Activated CD8-positive, alpha-beta memory T cell treated with anti-CD3 and anti-CD28 coated beads, Interleukin-2, amount 10 ng/mL, durations not matched to agents 7 days and 5 days (primary cell): Measurements from ENCODE around the gene PARVB. TPM values are rescaled to one million over a fixed set of nuclear protein-coding genes. Genes with fewer than 3 reads are reported as not detected.

Source experiments
- ATAC-seq: fragments of 150-1000 bp; cut with Tn5 transposase; one replicate; pipeline ENCODE4 v1.10.0; 2021; ENCODE audit warnings: moderate library complexity
- CTCF ChIA-PET: fragments of 350-600 bp; sonication (Branson Sonifier 250); formaldehyde crosslinking; loops from one replicate; lab custom pipeline; 2021; ENCODE audit warnings: antibody characterized with exemption; lab: Charles Lee
- DNase-seq: peaks from one replicate; pipeline ENCODE4 v3.0.0-alpha.2; 2020
- H3K27ac Mint-ChIP-seq: one replicate; pipeline ENCODE4 v1.8.0; 2021; ENCODE audit warnings: mild to moderate bottlenecking, mixed read lengths
- H3K27me3 Mint-ChIP-seq: one replicate; pipeline ENCODE4 v1.8.0; 2021; ENCODE audit warnings: mixed read lengths
- H3K36me3 Mint-ChIP-seq: one replicate; pipeline ENCODE4 v1.8.0; 2021; ENCODE audit warnings: mild to moderate bottlenecking, mixed read lengths
- H3K4me1 Mint-ChIP-seq: one replicate; pipeline ENCODE4 v1.8.0; 2021; ENCODE audit warnings: mixed read lengths
- H3K4me3 Mint-ChIP-seq: one replicate; pipeline ENCODE4 v1.8.0; 2021; ENCODE audit warnings: mild to moderate bottlenecking, moderate library complexity, mixed read lengths
- H3K9me3 Mint-ChIP-seq: one replicate; pipeline ENCODE4 v1.8.0; 2022; ENCODE audit warnings: low read depth, mixed read lengths
- total RNA-seq, 2 experiments: library from RNA; stranded (reverse); gene quantifications; one replicate each; pipeline ENCODE4 v1.2.3, GENCODE V29; 2021

Gene PARVB
- total RNA-seq, 2 experiments from 2014 or later = 56.9 to 66.9 TPM

DNA sequence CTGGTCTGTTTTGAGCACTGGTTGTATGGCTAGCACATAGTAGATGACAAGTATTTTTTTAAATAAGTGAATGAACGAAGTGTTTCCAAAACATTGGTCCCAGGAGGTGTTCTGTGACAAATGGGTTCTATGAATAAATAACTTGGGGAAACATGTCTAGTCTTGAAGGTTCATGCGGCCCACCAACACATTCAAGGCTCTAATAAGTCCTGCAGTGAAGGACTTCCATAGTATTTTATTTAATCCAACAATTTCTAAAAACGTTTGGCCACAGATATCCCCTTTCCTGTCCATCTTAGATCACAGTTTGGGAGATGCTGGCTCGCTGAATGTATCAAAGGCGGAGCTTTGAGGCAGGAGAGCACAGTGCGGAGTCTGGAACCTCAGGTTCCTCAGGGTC is 179.1 kb downstream of the PARVB start:
- CTCF ChIA-PET = no interaction called here
- no peaks in the 10 kb centered on the region for H3K9me3 Mint-ChIP-seq
- H3K27me3 Mint-ChIP-seq = no peaks in the 10 kb centered on the region
- H3K4me3 Mint-ChIP-seq = no peak overlapping the region
- H3K27ac Mint-ChIP-seq = no peak overlapping the region
- ATAC-seq (no peak), DNase-seq (no peak)
- peaks cover 20% of the 10 kb centered on the region for H3K4me1 Mint-ChIP-seq
- peaks cover 20% of the 10 kb centered on the region for H3K36me3 Mint-ChIP-seq

DNA sequence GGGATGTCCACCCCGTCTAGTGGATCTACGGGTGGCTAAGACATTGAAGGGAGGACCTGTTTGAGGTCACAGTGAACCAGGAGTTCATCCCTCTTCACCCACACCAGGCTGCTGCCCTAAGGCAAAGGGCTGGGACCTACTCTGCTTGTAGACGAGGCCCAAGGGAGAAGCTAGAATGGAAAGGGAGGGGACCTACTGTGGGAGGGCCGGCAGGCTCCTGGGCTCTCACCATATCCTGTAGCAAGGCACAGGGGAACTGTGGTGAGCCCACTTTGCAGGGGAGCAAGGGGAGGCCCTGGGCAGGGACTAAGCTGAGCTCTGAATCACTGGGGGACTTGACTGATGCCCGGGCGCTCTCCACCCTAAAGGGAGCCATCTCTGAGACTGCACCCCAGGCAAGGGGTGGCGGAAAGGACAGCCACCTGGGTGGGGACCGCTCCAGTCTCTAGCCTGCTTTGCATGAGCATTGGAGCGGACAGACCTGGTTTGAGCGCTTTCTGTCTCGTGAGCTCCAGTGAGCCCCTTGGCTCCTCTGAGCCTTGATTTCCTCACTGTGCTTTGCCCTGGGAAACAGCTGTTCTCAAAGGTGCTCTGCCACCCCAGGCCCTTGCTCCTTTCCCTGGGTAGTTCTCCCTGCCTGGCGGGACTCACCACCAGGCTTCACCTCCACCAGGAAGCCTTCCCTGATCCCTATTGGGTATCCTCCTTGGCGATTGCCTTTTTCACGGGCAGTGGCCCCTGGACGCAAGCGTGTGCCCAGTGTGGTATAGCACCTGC is 180.8 kb downstream of the PARVB start:
- Mint-ChIP-seq H3K4me3 (no peak overlapping the region), H3K9me3 (no peaks in the 10 kb centered on the region), H3K27me3 (no peaks in the 10 kb centered on the region), H3K4me1 (peaks cover 20% of the 10 kb centered on the region), H3K36me3 (peaks cover 20% of the 10 kb centered on the region), H3K27ac (no peak overlapping the region)
- CTCF ChIA-PET = no interaction called here
- ATAC-seq (no peak), DNase-seq (no peak)

- Mint-ChIP-seq H3K4me3 (no peak overlapping the region), H3K9me3 (no peaks in the 10 kb centered on the region), H3K27ac (no peak overlapping the region), H3K27me3 (no peaks in the 10 kb centered on the region), H3K36me3 (peaks cover 20% of the 10 kb centered on the region), H3K4me1 (peaks cover 16% of the 10 kb centered on the region)
- ATAC-seq (no peak), DNase-seq (no peak)
- CTCF ChIA-PET = no interaction called here
Measured at GRCh38 chr22:44205516-44206329, 181.6 kb downstream of the PARVB start.

DNA sequence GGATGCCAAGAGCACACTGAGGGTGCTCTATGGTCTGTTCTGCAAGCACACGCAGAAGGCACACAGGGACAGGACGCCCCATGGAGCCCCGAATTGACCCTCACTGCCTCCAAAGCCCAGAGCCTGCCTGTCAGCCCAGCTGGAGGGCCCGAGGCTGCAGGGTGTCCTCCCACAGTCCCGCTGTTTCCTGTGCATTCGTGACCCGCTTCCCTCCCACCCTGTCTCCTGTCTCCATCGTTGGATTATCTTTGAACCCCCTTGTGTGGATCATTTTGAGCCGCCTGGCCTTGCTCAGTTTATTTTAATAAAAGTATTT is 182.2 kb downstream of the PARVB start:
- Mint-ChIP-seq H3K4me1 (peaks cover 12% of the 10 kb centered on the region), H3K9me3 (no peaks in the 10 kb centered on the region), H3K36me3 (peaks cover 20% of the 10 kb centered on the region), H3K27ac (no peak overlapping the region), H3K4me3 (no peak overlapping the region), H3K27me3 (no peaks in the 10 kb centered on the region)
- DNase-seq = no peak
- no peak for ATAC-seq
- CTCF ChIA-PET = no interaction called here

- no peaks in the 10 kb centered on the region for H3K9me3 Mint-ChIP-seq
- peaks cover 12% of the 10 kb centered on the region for H3K4me1 Mint-ChIP-seq
- DNase-seq (no peak), ATAC-seq (no peak)
- peaks cover 20% of the 10 kb centered on the region for H3K36me3 Mint-ChIP-seq
- H3K27me3 Mint-ChIP-seq = no peaks in the 10 kb centered on the region
- H3K4me3 Mint-ChIP-seq = no peak overlapping the region
- H3K27ac Mint-ChIP-seq = no peak overlapping the region
- CTCF ChIA-PET = no interaction called here
Measured at GRCh38 chr22:44206696-44207095, 182.6 kb downstream of the PARVB start.

GRCh38 chr22:44207173-44207980 is 183.3 kb downstream of the PARVB start:
- Mint-ChIP-seq H3K27ac (no peak overlapping the region), H3K4me3 (no peak overlapping the region), H3K9me3 (no peaks in the 10 kb centered on the region), H3K27me3 (no peaks in the 10 kb centered on the region), H3K36me3 (peaks cover 16% of the 10 kb centered on the region), H3K4me1 (peaks cover 12% of the 10 kb centered on the region)
- CTCF ChIA-PET = interaction anchor here (0.6 kb wide), 1 partner anchor 30 kb away, joined by 5 read pairs; no protein-coding TSS in a partner anchor
- ATAC-seq (no peak), DNase-seq (no peak)

DNA sequence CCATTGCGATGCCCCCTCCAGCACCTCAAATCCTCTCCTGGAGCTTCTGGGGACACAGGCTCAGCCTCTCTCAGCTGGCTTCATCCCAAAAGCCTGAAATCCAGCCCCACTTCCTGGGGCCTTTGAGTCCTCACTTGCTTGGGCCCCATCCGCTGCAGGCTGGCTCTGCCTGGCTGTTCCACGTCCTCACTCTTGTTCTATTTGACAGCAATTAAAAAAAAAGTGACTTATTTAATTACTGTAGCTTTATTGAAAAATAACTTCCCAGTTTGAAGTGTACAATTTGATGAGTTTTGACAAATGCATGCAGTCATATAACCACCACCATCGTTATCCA is 183.8 kb downstream of the PARVB start:
- no peak overlapping the region for H3K27ac Mint-ChIP-seq
- no peaks in the 10 kb centered on the region for H3K9me3 Mint-ChIP-seq
- ATAC-seq (no peak), DNase-seq (no peak)
- H3K4me3 Mint-ChIP-seq = no peak overlapping the region
- no peaks in the 10 kb centered on the region for H3K27me3 Mint-ChIP-seq
- peaks cover 12% of the 10 kb centered on the region for H3K4me1 Mint-ChIP-seq
- CTCF ChIA-PET = interaction anchor here (0.6 kb wide), 1 partner anchor 29 kb away, joined by 5 read pairs; no protein-coding TSS in a partner anchor
- H3K36me3 Mint-ChIP-seq = peaks cover 11% of the 10 kb centered on the region

DNA sequence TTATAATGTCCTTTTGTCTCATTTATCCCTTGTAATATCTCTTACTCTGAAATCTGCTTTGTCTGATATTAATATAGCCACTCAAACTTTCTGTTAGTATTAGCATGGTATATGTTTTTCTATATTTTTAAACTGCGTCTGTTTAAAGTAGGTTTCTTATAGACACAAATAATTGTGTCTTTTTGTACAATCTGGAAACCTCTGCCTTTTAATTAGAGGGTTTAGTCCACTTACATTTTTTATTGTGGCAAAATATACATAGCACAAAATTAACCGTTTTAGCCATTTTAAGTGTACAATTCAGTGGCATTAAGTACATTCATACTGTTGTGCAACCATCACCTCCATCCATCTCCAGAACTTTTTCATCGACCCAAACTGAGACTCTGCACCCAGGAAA is 185.2 kb downstream of the PARVB start:
- no peak overlapping the region for H3K27ac Mint-ChIP-seq
- H3K4me1 Mint-ChIP-seq = peaks cover 12% of the 10 kb centered on the region
- CTCF ChIA-PET = interaction anchor here (0.9 kb wide), 1 partner anchor 216 kb away, joined by 3 read pairs; no protein-coding TSS in a partner anchor

GRCh38 chr22:44210722-44211121 is 186.6 kb downstream of the PARVB start:
- DNase-seq (no peak), ATAC-seq (no peak)
- no peak overlapping the region for H3K4me3 Mint-ChIP-seq
- no peak overlapping the region for H3K27ac Mint-ChIP-seq
- CTCF ChIA-PET = no interaction called here
- H3K27me3 Mint-ChIP-seq = no peaks in the 10 kb centered on the region
- peaks cover 12% of the 10 kb centered on the region for H3K4me1 Mint-ChIP-seq
- no peaks in the 10 kb centered on the region for H3K9me3 Mint-ChIP-seq
- peaks cover 8% of the 10 kb centered on the region for H3K36me3 Mint-ChIP-seq

More for the DNA sequence above, 185.2 kb downstream of the PARVB start:
- peaks cover 8% of the 10 kb centered on the region for H3K36me3 Mint-ChIP-seq
- no peaks in the 10 kb centered on the region for H3K9me3 Mint-ChIP-seq
- H3K27me3 Mint-ChIP-seq = no peaks in the 10 kb centered on the region
- no peak for DNase-seq
- H3K4me3 Mint-ChIP-seq = no peak overlapping the region
- ATAC-seq = no peak

GRCh38 chr22:44211256-44211945 is 187.3 kb downstream of the PARVB start:
- peak; percentile 21 for DNase-seq
- CTCF ChIA-PET = no interaction called here
- Mint-ChIP-seq H3K4me3 (no peak overlapping the region), H3K4me1 (peaks cover 12% of the 10 kb centered on the region), H3K36me3 (peaks cover 8% of the 10 kb centered on the region), H3K27ac (no peak overlapping the region), H3K9me3 (no peaks in the 10 kb centered on the region), H3K27me3 (no peaks in the 10 kb centered on the region)
- ATAC-seq = no peak

- Mint-ChIP-seq H3K4me3 (no peak overlapping the region), H3K36me3 (peaks cover 8% of the 10 kb centered on the region), H3K9me3 (no peaks in the 10 kb centered on the region), H3K27ac (no peak overlapping the region), H3K27me3 (no peaks in the 10 kb centered on the region), H3K4me1 (peaks cover 12% of the 10 kb centered on the region)
- ATAC-seq = no peak
- CTCF ChIA-PET = no interaction called here
- DNase-seq = peak; percentile 23
Measured at GRCh38 chr22:44211946-44212930, 188.1 kb downstream of the PARVB start.

DNA sequence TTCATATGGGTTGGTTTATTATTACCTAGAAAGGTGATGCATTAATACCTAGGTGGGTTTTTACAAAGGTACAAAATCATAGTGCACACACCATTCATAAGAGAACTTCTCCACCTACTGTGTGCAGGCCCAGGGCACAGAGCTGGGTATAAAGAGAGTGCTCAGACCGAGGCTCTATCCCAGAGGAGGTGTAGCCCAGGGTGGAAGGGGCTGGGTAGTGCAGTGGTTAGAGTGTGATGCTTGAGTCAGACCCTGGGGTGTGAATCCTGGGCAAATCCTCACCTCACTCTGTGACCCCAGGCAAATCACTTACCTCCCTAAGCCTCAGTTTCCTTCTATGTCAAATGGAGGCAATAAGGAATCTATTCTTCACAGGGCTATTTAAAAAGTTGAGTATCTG is 188.8 kb downstream of the PARVB start:
- H3K4me3 Mint-ChIP-seq = no peak overlapping the region
- CTCF ChIA-PET = no interaction called here
- no peak for ATAC-seq

More for the DNA sequence above, 188.8 kb downstream of the PARVB start:
- H3K9me3 Mint-ChIP-seq = no peaks in the 10 kb centered on the region
- peaks cover 8% of the 10 kb centered on the region for H3K36me3 Mint-ChIP-seq
- no peaks in the 10 kb centered on the region for H3K27me3 Mint-ChIP-seq
- H3K4me1 Mint-ChIP-seq = peaks cover 12% of the 10 kb centered on the region
- no peak overlapping the region for H3K27ac Mint-ChIP-seq
- DNase-seq = no peak
